ENCODE measurements around the gene OR8A1. TPM values are rescaled to one million over a fixed set of nuclear protein-coding genes. Genes with fewer than 3 reads are reported as not detected.

Gene OR8A1
- total RNA-seq (2014; rRNA removed; shearing (Covaris generic)) (not detected in 2 replicates), polyA plus RNA-seq (2016; fragmentation: Nextera tagmentation; extraction: Ambion mirVana) (not detected in 2 replicates)

- Histone ChIP-seq H3K9me2 (ENCODE audit: insufficient read depth) (no peaks in the 10 kb centered on the region), H3K9ac (no peak within 1 kb of the TSS), H3K4me3 (no peak within 1 kb of the TSS), H3K27ac (no peak within 1 kb of the TSS), H2AFZ (no peak within 1 kb of the TSS), H3K79me2 (ENCODE audit: insufficient read depth) (no peaks in the 10 kb centered on the region), H3K4me2 (ENCODE audit: unreplicated experiment) (no peak within 1 kb of the TSS), H3K36me3 (ENCODE audit: low read depth) (no peaks in the 10 kb centered on the region), H3F3A (ENCODE audit: insufficient read depth) (no peaks in the 10 kb centered on the region), H3K27me3 (replicated peaks; ENCODE audit: insufficient read depth) (0 out of 2 replicates have a peak, but pooled peaks cover 6% of the 10 kb centered on the region), H4K20me1 (ENCODE audit: insufficient read depth) (no peaks in the 10 kb centered on the region), H3K4me1 (ENCODE audit: insufficient read depth) (no peaks in the 10 kb centered on the region), H3K9me3 (ENCODE audit: low read depth) (no peaks in the 10 kb centered on the region)
- in situ Hi-C loops (cut with MboI): no loop called here
- TF ChIP-seq EZH2 (IDR thresholded peaks at IDR 0.05; ENCODE audit: insufficient read depth, poor library complexity, severe bottlenecking) (no peak), EZH2phosphoT487 (IDR thresholded peaks at IDR 0.05; ENCODE audit: insufficient read depth, low read depth) (no peak)
- no peak for DNase-seq
- 3 to 9% methylated on average over 4 of the region's 4 CpGs for WGBS, 2 experiments (ENCODE audit: low coverage in 1 of 2, low lambda C conversion rate in 2 of 2, missing lambda C conversion rate in 2 of 2)
These were observed at the start of gene OR8A1 for GRCh38 chr11:124569697-124570096. Gene OR8A1, plus strand, starts transcription at chr11:124569997. Its CDS starts 123 bp downstream, at chr11:124570120.

GRCh38 chr11:124520550-124520854 lies 49.3 kb upstream of the OR8A1 start:
- no peaks in the 10 kb centered on the region for H4K20me1 ChIP-seq (ENCODE audit: insufficient read depth)
- H3K27ac ChIP-seq: no peak overlapping the region
- H2AFZ ChIP-seq: no peak overlapping the region
- no peak overlapping the region for H3K4me2 ChIP-seq (ENCODE audit: unreplicated experiment)
- TF ChIP-seq EZH2 (IDR thresholded peaks at IDR 0.05; ENCODE audit: insufficient read depth, poor library complexity, severe bottlenecking) (no peak), EZH2phosphoT487 (IDR thresholded peaks at IDR 0.05; ENCODE audit: insufficient read depth, low read depth) (no peak)
- no peaks in the 10 kb centered on the region for H3F3A ChIP-seq (ENCODE audit: insufficient read depth)
- no peaks in the 10 kb centered on the region for H3K9me3 ChIP-seq (ENCODE audit: low read depth)
- no peaks in the 10 kb centered on the region for H3K9me2 ChIP-seq (ENCODE audit: insufficient read depth)
- no peak for DNase-seq
- 8 to 12% methylated on average over 1 of the region's 1 CpG for WGBS, 2 experiments (ENCODE audit: low coverage in 1 of 2, low lambda C conversion rate in 2 of 2, missing lambda C conversion rate in 2 of 2)
- in situ Hi-C loops (cut with MboI): no loop called here
- no peaks in the 10 kb centered on the region for H3K79me2 ChIP-seq (ENCODE audit: insufficient read depth)
- H3K9ac ChIP-seq: no peak overlapping the region
- H3K27me3 ChIP-seq (replicated peaks; ENCODE audit: insufficient read depth): peaks cover 12% of the 10 kb centered on the region; the same call in 1 of the 2 replicates
- no peak overlapping the region for H3K4me3 ChIP-seq
- H3K4me1 ChIP-seq (ENCODE audit: insufficient read depth): no peaks in the 10 kb centered on the region
- H3K36me3 ChIP-seq (ENCODE audit: low read depth): no peaks in the 10 kb centered on the region

DNA sequence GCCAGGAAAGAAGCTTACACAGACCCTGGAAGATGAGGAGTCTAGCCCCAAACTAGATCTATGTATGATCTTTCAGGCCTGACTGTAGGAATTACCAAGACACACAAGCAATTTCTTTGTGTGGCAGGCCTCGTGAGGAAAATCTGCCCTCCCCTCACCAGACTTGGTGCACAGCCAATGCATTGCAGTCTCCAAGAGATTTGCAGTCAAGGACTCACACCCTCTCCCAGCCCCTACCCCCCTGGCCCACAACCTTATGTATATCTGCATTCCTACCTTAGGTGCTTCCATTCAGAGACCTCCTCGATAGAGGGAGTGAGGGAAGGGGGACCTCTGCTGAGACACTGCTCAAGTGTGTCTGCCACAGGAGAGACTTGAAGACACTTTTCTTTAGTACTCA lies 36.2 kb upstream of the OR8A1 start:
- DNase-seq: no peak
- H3K36me3 ChIP-seq (ENCODE audit: low read depth): no peaks in the 10 kb centered on the region
- H3K4me3 ChIP-seq: no peak overlapping the region
- no peaks in the 10 kb centered on the region for H3K4me1 ChIP-seq (ENCODE audit: insufficient read depth)
- no peak overlapping the region for H3K4me2 ChIP-seq (ENCODE audit: unreplicated experiment)
- H4K20me1 ChIP-seq (ENCODE audit: insufficient read depth): no peaks in the 10 kb centered on the region
- H3K9me3 ChIP-seq (ENCODE audit: low read depth): no peaks in the 10 kb centered on the region
- H3K27me3 ChIP-seq (replicated peaks; ENCODE audit: insufficient read depth): no peaks in the 10 kb centered on the region
- no peak overlapping the region for H2AFZ ChIP-seq
- H3K27ac ChIP-seq: no peak overlapping the region
- in situ Hi-C loops (cut with MboI): no loop called here
- no peak for TF ChIP-seq EZH2 (IDR thresholded peaks at IDR 0.05; ENCODE audit: insufficient read depth, poor library complexity, severe bottlenecking)
- H3K79me2 ChIP-seq (ENCODE audit: insufficient read depth): no peaks in the 10 kb centered on the region
- WGBS, 2 experiments (ENCODE audit: low coverage in 1 of 2, low lambda C conversion rate in 2 of 2, missing lambda C conversion rate in 2 of 2): 9 to 31% methylated on average over 2 of the region's 2 CpGs
- no peaks in the 10 kb centered on the region for H3K9me2 ChIP-seq (ENCODE audit: insufficient read depth)
- no peak overlapping the region for H3K9ac ChIP-seq
- no peaks in the 10 kb centered on the region for H3F3A ChIP-seq (ENCODE audit: insufficient read depth)

- no peaks in the 10 kb centered on the region for H3K79me2 ChIP-seq (ENCODE audit: insufficient read depth)
- DNase-seq: no peak
- no peak overlapping the region for H3K4me3 ChIP-seq
- H3K27me3 ChIP-seq (replicated peaks; ENCODE audit: insufficient read depth): no peaks in the 10 kb centered on the region
- WGBS, 2 experiments (ENCODE audit: low coverage in 1 of 2, low lambda C conversion rate in 2 of 2, missing lambda C conversion rate in 2 of 2): 43 to 50% methylated on average over 2 of the region's 2 CpGs
- no peaks in the 10 kb centered on the region for H3K9me2 ChIP-seq (ENCODE audit: insufficient read depth)
- no peak overlapping the region for H2AFZ ChIP-seq
- H3K9ac ChIP-seq: no peak overlapping the region
- H3K9me3 ChIP-seq (ENCODE audit: low read depth): no peaks in the 10 kb centered on the region
- no peak overlapping the region for H3K4me2 ChIP-seq (ENCODE audit: unreplicated experiment)
- in situ Hi-C loops (cut with MboI): no loop called here
- H3K4me1 ChIP-seq (ENCODE audit: insufficient read depth): no peaks in the 10 kb centered on the region
- H3K27ac ChIP-seq: no peak overlapping the region
- no peaks in the 10 kb centered on the region for H3K36me3 ChIP-seq (ENCODE audit: low read depth)
- no peaks in the 10 kb centered on the region for H4K20me1 ChIP-seq (ENCODE audit: insufficient read depth)
- H3F3A ChIP-seq (ENCODE audit: insufficient read depth): no peaks in the 10 kb centered on the region
- TF ChIP-seq EZH2 (IDR thresholded peaks at IDR 0.05; ENCODE audit: insufficient read depth, poor library complexity, severe bottlenecking) (no peak), EZH2phosphoT487 (IDR thresholded peaks at IDR 0.05; ENCODE audit: insufficient read depth, low read depth) (no peak)
These were observed 35.7 kb upstream of the OR8A1 start for GRCh38 chr11:124534051-124534450.

Data from GM23248 (cell line).